Stimulated activated memory B cell treated with anti-CD40 and anti-IgM and Interleukin-4, amounts not matched to agents 10 μg/mL and 1 μg/mL and 100 μg/mL, for 72 hours (primary cell): ENCODE results near the gene UBFD1.
"Not testable (repeated sequence)": the region's sequence is repeated elsewhere in the genome, so short reads cannot be mapped to it uniquely, and the experiment has no call there.

Source experiments
- ATAC-seq: fragments of 150-1000 bp; cut with Tn5 transposase; 2 replicates; pipeline ENCODE4 v1.10.0; 2021
- H3K27ac Mint-ChIP-seq: one replicate; pipeline ENCODE4 v1.8.0; 2022; ENCODE audit warnings: mild to moderate bottlenecking, mixed read lengths
- H3K27me3 Mint-ChIP-seq: one replicate; pipeline ENCODE4 v1.8.0; 2022; ENCODE audit warnings: mixed read lengths
- H3K36me3 Mint-ChIP-seq: one replicate; pipeline ENCODE4 v1.8.0; 2022; ENCODE audit warnings: mixed read lengths
- H3K4me1 Mint-ChIP-seq: one replicate; pipeline ENCODE4 v1.8.0; 2022; ENCODE audit warnings: mixed read lengths
- H3K4me3 Mint-ChIP-seq: one replicate; pipeline ENCODE4 v1.8.0; 2022; ENCODE audit warnings: mild to moderate bottlenecking, moderate library complexity, mixed read lengths
- H3K9me3 Mint-ChIP-seq: one replicate; pipeline ENCODE4 v1.8.0; 2022; ENCODE audit warnings: mixed read lengths

The UBFD1 gene

DNA sequence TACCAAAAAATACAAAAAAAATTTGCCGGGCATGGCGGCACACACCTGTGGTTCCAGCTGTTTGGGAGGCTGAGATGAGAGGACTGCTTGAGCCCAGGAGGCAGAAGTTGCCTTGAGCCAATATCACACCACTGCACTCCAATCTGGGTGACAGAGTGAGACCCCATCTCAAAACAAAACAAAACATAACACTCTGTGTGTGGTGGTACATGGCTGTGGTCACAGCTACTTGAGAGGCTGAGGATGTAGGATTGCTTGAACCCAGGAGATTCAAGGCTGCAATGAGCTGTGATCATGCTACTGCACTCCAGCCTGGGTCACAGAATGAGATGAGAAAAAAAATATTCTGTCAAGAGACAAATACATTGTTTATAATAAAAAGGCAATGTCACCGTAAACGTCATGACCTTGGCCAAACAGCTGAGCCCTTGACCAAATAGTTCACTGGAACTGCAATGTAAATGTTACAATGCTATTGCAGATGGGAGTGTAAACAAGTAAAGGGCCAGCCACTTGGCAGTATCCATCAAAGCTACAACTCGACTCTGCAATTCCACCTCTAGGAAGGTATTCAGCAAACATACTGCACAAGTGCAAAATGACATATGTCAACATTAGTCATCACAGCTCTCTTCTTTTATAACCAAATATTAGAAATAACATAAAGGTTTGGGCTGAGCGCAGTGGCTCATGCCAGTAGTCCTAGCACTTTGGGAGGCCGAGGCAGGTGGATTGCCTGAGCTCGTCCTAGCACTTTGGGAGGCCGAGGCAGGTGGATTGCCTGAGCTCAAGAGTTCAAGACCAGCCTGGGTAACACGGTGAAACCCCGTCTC, 17.3 kb upstream of the UBFD1 start:
- H3K9me3 Mint-ChIP-seq = no peaks in the 10 kb centered on the region
- no peak for ATAC-seq
- H3K4me1 Mint-ChIP-seq = no peaks in the 10 kb centered on the region
- no peak overlapping the region for H3K27ac Mint-ChIP-seq
- no peak overlapping the region for H3K4me3 Mint-ChIP-seq
- peaks cover 23% of the 10 kb centered on the region for H3K36me3 Mint-ChIP-seq
- H3K27me3 Mint-ChIP-seq = no peaks in the 10 kb centered on the region

DNA sequence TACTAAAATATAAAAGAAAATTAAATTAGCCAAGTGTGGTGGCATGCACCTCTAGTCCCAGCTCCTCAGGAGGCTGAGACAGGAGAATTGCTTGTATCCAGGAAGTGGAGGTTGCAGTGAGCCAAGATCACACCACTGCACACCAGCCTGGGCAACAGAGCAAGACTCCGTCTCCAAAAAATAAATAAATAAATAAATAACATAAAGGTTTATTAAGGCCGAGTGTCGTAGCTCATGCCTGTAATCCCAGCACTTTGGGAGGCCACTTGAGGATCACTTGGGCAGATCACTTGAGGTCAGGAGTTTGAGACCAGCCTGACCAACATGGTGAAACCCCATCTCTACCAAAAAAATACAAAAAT, 16.7 kb upstream of the UBFD1 start:
- H3K4me1 Mint-ChIP-seq, H3K9me3 Mint-ChIP-seq, H3K27me3 Mint-ChIP-seq, H3K27ac Mint-ChIP-seq, H3K4me3 Mint-ChIP-seq, ATAC-seq: not testable (repeated sequence)
- peaks cover 19% of the 10 kb centered on the region for H3K36me3 Mint-ChIP-seq

DNA sequence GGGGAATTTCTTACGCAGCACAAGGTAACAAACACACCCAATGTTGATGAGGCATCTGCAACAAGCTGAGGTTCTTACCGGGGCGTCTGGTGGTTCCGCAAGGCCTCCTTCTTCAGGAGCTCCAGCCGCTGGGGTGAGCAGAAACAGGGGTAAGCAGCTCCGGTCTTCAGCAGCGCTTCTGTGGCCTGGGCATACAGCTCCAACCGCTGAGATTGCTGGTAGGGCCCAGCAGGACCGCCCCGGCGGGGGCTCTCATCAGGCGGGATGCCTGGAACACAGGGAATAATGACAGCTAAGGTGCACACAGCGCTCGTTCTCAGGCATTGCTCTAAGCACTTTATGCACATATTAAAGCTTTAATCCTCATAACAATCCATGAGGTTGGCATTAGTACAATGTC, 13.1 kb upstream of the UBFD1 start:
- H3K4me3 Mint-ChIP-seq = no peak overlapping the region
- no peaks in the 10 kb centered on the region for H3K9me3 Mint-ChIP-seq
- peaks cover 42% of the 10 kb centered on the region for H3K36me3 Mint-ChIP-seq
- H3K4me1 Mint-ChIP-seq = peaks cover 8% of the 10 kb centered on the region
- no peaks in the 10 kb centered on the region for H3K27me3 Mint-ChIP-seq
- H3K27ac Mint-ChIP-seq = no peak overlapping the region
- ATAC-seq = no peak

DNA sequence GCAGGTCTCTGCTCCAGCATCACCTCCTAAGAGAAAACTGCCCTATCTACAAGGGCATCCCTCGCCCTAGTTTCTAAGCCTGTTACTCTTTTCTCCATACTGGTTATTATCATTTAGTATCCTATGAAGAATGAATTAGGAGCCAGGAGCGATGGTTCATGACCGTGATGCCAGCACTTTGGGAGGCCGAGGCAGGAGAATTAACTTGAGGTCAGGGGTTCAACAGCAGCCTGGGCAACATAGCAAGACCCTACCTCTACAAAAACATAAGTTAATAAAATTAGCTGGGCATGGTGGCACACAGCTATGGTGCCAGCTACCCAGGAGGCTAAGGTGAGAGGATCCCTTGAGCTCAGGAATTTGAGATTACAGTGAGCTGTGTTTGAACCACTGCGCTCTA, 7.6 kb upstream of the UBFD1 start:
- peaks cover 50% of the 10 kb centered on the region for H3K36me3 Mint-ChIP-seq
- no peak overlapping the region for H3K4me3 Mint-ChIP-seq
- ATAC-seq = no peak
- no peaks in the 10 kb centered on the region for H3K9me3 Mint-ChIP-seq
- peaks cover 8% of the 10 kb centered on the region for H3K4me1 Mint-ChIP-seq
- H3K27me3 Mint-ChIP-seq = no peaks in the 10 kb centered on the region
- no peak overlapping the region for H3K27ac Mint-ChIP-seq

DNA sequence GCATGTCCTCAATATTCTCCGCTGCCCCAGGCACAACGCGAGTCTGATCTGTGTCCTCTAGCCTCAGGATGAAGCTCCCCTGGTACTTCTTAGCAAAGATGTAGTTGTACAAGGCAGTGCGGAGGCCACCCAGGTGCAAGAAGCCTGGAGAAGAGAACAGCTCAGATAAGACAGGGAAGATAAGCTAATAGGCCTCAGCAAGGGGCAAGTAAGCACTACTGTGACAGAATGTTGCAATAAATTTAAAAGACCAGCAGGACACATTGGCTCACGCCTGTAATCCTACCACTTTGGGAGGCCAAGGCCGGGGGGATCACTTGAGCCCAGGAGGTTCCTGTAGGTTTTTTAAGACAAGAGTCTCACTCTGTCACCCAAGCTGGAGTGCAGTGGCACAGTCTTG, 5.4 kb upstream of the UBFD1 start:
- no peak for ATAC-seq
- Mint-ChIP-seq H3K9me3 (no peaks in the 10 kb centered on the region), H3K27ac (no peak overlapping the region), H3K27me3 (no peaks in the 10 kb centered on the region), H3K36me3 (peaks cover 42% of the 10 kb centered on the region), H3K4me3 (no peak overlapping the region), H3K4me1 (peaks cover 16% of the 10 kb centered on the region)

DNA sequence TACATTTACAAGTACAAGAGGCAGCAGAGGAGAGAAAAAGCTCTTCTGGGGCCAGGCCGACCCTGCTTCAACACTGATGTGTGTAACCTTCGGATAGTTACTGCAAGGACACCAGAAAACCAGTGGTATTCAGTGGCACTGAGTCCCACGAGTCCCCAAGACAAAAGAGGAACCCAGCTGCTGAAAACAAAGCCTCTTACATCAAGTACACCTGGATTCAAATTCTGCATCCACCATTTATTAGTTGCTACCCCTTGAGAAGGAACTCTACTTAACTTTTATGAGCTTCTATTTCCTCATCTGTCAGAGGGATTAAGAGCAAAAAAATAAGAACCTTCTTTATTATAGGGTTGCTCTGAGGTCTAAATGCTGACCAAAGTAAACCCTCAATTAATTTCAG, 3.0 kb upstream of the UBFD1 start:
- Mint-ChIP-seq H3K4me3 (no peak overlapping the region), H3K4me1 (peaks cover 25% of the 10 kb centered on the region), H3K9me3 (no peaks in the 10 kb centered on the region), H3K36me3 (peaks cover 25% of the 10 kb centered on the region), H3K27me3 (no peaks in the 10 kb centered on the region), H3K27ac (no peak overlapping the region)
- no peak for ATAC-seq

DNA sequence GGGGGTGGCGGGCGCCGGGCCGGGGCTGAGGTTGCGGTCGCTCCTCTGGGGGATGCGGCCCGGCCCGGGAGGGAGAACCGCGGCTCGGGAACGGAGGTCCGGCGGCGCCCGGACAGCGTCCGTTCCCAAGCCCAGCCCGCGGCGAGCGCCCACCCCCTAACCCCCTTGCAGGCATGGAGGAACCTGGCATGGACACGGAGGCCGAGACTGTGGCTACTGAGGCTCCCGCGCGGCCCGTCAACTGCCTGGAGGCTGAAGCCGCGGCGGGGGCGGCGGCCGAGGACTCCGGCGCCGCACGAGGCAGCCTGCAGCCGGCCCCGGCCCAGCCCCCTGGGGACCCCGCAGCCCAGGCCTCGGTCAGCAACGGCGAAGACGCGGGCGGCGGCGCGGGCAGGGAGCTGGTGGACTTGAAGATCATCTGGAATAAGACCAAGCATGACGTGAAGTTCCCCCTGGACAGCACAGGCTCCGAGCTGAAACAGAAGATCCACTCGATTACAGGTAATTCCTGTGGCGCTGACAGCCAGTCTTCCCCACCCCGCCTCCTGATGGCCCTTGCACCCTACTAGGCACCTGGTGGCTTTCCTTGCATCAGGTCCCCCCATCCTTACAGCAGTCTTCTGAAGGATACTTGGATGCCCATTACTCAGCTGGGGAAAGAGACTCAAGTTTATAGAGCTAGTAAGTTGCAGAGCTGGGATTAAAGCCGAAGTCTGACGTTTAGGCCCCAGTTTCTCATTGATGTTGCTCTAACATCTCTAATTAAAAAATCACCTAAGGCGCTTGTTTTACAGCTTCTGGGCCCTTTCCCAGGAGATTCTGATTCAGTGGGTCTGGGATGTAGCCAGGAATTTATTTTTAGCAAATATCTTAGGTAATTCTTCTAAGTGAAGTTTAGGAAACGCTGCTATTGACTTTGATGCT, 514 bp downstream of the UBFD1 start:
- ATAC-seq = no peak
- H3K27me3 Mint-ChIP-seq = no peaks in the 10 kb centered on the region

DNA sequence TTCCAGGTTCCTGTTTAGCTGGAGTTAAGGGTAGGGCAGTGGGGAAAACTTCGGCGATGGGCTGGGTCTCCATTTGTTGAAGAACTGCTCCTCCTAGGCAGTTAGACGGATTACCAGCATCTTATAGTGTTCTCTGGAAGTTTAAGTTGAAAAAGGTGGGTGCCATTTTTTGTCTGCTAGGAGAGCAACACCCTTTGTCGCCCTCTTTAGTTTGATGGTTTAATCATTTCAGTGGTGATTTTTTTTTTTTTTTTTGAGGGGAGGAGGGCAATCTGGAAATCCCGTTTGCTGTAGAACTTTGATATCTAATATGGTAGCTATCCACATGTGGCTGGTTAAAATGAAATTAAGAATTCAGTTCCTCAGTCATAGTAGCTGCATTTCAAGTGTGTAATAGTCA, 4.1 kb downstream of the UBFD1 start:
- peaks cover 30% of the 10 kb centered on the region for H3K36me3 Mint-ChIP-seq
- no peaks in the 10 kb centered on the region for H3K27me3 Mint-ChIP-seq
- H3K27ac Mint-ChIP-seq = no peak overlapping the region
- H3K4me3 Mint-ChIP-seq = no peak overlapping the region
- no peak for ATAC-seq
- H3K4me1 Mint-ChIP-seq = peaks cover 17% of the 10 kb centered on the region
- H3K9me3 Mint-ChIP-seq = no peaks in the 10 kb centered on the region

More for the DNA sequence above, 514 bp downstream of the UBFD1 start:
- Mint-ChIP-seq H3K4me3 (peak overlapping the region; percentile 90), H3K36me3 (peaks cover 16% of the 10 kb centered on the region), H3K4me1 (peaks cover 25% of the 10 kb centered on the region), H3K9me3 (no peaks in the 10 kb centered on the region), H3K27ac (peak overlapping the region; percentile 90)

DNA sequence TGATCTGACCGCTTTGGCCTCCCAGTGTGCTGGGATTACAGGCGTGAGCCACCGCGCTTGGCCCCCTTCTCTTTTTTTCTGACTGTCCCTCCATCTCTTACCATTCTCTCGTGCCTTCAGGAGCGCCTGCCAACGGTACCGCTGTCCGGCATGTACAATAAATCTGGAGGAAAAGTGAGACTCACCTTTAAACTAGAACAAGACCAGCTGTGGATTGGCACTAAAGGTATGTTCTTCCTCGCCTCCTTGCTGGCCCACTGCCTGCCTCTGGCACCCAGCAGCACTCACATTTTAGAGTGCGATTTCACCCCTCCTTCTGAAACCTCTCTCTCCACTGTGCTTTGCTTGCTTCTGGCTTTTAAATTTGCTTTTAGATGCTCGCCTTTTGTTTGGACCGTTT, 5.0 kb downstream of the UBFD1 start:
- Mint-ChIP-seq H3K9me3 (no peaks in the 10 kb centered on the region), H3K36me3 (peaks cover 40% of the 10 kb centered on the region), H3K27ac (no peak overlapping the region), H3K4me3 (no peak overlapping the region), H3K4me1 (peaks cover 11% of the 10 kb centered on the region), H3K27me3 (no peaks in the 10 kb centered on the region)
- no peak for ATAC-seq

DNA sequence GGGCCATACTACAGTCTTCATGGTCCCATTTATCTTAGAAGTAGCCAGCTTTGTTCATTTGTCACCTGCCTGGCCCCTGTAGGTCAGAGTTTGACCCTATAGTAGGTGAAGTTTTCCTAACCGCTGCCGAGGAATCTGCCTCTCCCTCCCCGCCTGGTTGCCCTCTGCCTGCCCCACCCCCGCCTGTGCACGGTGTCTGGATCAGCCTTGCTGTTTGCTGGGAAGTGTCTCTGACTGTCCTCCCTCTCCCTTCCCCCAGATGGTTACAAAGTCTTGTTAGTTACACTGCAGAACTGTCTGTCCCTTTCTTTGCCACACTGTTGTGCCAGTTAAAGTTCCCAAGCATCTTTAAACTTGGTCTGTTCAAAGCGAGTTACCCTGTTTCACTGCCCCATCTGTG, 5.7 kb downstream of the UBFD1 start:
- H3K27me3 Mint-ChIP-seq = no peaks in the 10 kb centered on the region
- peaks cover 43% of the 10 kb centered on the region for H3K36me3 Mint-ChIP-seq
- H3K27ac Mint-ChIP-seq = no peak overlapping the region
- no peak overlapping the region for H3K4me3 Mint-ChIP-seq
- no peaks in the 10 kb centered on the region for H3K9me3 Mint-ChIP-seq
- peaks cover 11% of the 10 kb centered on the region for H3K4me1 Mint-ChIP-seq
- ATAC-seq = no peak

DNA sequence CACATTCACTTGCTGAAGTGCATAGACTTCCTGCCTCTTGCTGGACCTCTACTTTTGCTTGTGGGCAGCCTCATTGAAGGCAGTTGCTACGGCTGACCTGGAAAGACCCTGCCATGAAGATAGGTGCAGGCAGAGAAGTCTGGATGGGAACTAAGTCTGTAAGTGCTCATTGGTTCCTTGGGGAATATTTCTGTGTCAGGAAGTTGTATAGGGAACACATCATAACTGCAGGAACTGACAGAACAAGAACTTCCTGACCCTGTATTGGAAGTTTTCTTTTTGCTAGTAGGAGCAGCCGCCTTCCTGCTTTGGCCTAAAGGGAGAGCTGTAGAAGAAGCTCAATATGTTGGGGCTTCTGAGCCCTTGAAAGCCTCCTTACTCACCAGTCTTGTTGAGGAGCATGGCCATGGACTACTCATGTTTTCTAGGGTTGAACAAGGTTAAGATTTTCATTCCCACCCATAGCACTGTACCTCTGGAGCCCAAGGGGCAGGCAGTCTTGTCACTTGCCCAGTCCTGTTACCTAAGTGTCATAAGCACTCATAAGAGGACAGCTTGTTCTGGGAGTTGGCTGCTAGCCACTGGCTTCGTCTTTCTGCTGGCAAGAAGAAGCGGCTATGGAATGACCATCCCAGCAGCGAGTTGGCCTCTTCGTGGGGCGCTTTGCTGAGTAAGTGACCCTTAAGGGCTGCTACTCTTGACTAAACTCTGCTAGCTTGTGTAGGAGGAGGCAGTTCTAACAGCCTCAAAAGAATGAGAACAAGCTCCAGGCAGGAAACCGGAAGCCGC, 7.2 kb downstream of the UBFD1 start:
- Mint-ChIP-seq H3K9me3 (no peaks in the 10 kb centered on the region), H3K27ac (no peak overlapping the region), H3K4me3 (no peak overlapping the region), H3K36me3 (peaks cover 47% of the 10 kb centered on the region), H3K27me3 (no peaks in the 10 kb centered on the region), H3K4me1 (peaks cover 4% of the 10 kb centered on the region)
- no peak for ATAC-seq

DNA sequence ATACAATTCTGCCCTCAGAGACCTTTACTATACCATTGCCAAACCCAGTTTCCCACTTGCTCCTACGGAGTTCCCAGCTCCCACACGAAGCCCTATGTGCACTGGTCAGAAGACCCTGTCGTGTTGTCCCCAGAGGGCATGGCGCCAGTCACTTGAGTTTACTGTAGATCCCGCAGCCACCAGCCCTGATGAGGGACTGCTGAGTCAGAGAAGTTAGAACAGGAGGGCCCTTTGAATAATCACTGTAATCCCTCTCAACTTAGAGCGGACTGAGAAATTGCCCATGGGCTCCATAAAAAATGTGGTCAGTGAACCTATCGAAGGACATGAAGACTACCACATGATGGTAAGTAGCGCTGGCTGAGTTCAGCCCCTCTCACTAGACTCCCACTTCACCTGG, 9.2 kb downstream of the UBFD1 start:
- Mint-ChIP-seq H3K27me3 (no peaks in the 10 kb centered on the region), H3K27ac (no peak overlapping the region), H3K36me3 (peaks cover 54% of the 10 kb centered on the region), H3K9me3 (no peaks in the 10 kb centered on the region), H3K4me1 (peaks cover 23% of the 10 kb centered on the region), H3K4me3 (no peak overlapping the region)
- no peak for ATAC-seq

DNA sequence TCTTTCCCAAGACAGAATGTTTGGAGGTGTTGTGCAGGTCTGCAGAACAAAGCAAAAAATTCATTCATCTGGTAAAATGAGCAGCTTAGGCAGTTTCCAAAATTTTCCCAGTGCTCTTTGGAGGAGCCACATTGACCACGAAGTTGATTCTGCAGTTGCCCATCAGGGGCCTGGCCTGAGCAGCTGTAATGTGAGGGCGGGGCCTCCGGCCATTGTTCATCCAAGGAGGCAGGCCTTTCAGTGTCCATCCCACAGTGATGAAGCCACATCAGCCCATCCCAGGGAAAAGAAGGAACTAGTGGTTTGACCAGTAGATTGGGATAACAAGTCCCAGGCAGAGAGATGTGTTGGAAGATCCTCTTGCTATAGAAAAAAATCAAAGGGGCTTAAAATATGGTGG, 10.1 kb downstream of the UBFD1 start:
- no peak for ATAC-seq
- H3K4me1 Mint-ChIP-seq = peaks cover 23% of the 10 kb centered on the region

DNA sequence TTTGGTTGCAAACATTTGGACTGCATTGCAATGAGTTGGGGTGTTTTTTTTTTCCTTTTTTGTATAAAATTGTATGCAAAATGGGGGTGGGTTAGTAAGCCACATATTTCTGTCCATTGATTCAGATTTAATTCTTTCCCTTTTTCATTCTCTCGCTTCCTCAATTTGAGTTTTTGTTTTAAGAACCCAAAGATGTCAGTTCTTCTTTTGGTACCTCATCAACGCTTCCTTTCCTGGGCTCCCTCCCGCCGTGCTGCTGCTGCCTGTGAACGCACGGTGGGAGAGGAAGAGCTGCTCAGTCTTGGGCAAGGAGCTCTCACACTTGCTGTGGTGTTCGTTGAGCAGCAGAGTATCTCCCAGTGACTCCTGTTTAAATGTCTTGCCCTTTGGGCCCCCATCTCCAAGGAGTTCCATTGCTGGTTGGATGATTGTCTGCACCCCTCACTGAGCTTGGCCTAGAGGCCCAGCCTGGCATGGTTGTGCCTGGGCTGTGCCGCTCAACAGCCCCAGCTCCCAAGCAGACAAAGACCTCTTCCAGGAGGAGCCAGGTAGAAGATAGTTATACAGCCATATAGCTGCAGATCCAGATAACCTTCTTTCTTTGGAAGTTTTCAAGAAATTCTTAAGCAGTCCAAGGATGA, 13.6 kb downstream of the UBFD1 start:
- Mint-ChIP-seq H3K4me3 (no peak overlapping the region), H3K36me3 (peaks cover 31% of the 10 kb centered on the region), H3K4me1 (peaks cover 23% of the 10 kb centered on the region), H3K27ac (peak overlapping the region; percentile 36), H3K27me3 (no peaks in the 10 kb centered on the region), H3K9me3 (no peaks in the 10 kb centered on the region)
- peak; percentile 87 for ATAC-seq

More for the DNA sequence above, 10.1 kb downstream of the UBFD1 start:
- Mint-ChIP-seq H3K27me3 (no peaks in the 10 kb centered on the region), H3K27ac (no peak overlapping the region), H3K9me3 (no peaks in the 10 kb centered on the region), H3K4me3 (no peak overlapping the region), H3K36me3 (peaks cover 46% of the 10 kb centered on the region)

DNA sequence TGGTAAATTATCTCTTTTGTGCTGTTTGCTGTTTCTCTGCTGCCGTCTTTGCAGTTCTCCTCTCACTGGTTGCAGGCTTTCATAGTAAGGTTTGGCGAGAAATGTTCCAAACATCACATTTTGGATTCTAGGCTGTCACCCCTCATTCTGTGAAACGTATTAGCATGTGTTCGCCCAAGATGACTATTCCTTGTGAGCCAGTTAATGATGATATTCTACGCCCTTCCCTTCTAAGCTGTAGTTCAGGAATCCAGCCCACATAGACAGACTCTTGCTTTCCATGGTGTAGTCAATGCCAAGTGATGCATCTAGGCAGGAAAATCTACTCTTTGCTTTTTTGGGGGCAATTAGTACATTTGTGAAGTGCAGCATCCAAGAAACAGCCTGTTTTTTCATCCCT, 14.4 kb downstream of the UBFD1 start:
- Mint-ChIP-seq H3K4me3 (no peak overlapping the region), H3K27ac (peak overlapping the region; percentile 36), H3K36me3 (peaks cover 26% of the 10 kb centered on the region), H3K27me3 (no peaks in the 10 kb centered on the region), H3K4me1 (peaks cover 23% of the 10 kb centered on the region), H3K9me3 (no peaks in the 10 kb centered on the region)
- ATAC-seq = no peak
